NCI-H187 (cell line): ENCODE data around the gene KIAA0040.

Source experiments
- DNase-seq, 2 experiments: peaks; one replicate each; lab custom pipeline; 2025; lab: John Stamatoyannopoulos, UW

KIAA0040 gene

DNA sequence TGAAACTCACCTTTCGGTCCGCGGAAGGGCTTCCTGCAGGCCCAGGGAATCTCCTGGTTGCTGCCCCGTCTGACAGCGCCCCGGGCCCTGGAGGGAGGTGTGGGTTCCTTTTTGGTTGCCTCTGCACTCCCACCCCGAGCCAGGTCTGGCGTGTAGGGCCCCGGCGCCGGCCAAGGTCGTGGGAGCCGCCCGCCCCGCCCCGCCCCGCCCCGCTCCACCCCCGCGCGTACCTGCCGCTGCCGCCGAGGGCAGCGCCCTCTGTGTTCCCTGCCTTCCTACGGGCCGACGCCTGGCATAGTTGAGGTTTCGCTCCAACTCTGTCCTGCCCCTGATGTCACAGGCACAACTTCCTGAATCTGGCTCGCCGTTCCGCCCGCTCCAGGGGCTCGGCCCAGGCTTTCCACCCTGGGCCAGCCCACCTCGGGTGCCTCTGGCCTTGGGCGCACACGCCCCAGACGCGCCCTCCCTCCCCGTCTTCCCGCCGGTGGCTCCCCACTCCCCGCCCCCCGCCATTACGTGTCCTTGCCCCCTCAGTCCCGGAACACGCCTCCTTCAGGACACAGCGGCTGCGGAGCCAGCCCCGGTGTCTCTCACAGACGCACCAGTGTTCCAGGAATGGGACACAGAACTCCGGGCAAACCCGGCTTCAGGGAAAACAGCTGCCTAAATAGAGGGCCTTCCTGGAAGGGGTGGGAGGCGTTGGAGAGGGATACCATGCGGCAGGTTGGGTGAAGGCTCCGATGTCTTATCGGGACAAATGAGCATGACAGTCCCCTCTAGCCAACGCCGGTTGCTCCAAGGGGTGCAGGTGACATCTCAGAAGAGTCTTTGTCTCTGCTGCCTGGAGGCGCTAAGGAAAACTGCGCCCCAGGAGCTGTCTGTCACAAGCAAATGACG lies at the start of gene KIAA0040:
KIAA0040 (minus strand) TSS at position 147 of the 897 bp plus-strand sequence. CDS start 31,763 bp downstream, outside the sequence.
- no peak for DNase-seq

DNA sequence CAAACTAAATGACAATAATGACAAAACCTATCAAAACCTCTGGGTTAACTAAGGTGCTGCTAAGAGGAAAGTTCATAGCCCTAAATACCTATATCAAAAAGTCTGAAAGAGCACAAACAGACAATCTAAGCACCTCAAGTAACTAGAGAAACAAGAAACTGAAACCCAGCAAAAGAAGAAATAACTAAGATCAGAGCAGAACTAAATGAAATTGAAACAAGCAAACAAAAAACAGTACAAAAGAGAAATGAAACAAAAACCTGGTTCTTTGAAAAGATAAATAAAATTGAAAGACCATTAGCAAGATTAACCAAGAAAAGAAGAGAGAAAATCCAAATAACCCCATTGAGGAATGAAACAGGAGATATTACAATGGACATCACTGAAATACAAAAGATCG lies 44.8 kb upstream of the KIAA0040 start:
- DNase-seq = no peak

DNA sequence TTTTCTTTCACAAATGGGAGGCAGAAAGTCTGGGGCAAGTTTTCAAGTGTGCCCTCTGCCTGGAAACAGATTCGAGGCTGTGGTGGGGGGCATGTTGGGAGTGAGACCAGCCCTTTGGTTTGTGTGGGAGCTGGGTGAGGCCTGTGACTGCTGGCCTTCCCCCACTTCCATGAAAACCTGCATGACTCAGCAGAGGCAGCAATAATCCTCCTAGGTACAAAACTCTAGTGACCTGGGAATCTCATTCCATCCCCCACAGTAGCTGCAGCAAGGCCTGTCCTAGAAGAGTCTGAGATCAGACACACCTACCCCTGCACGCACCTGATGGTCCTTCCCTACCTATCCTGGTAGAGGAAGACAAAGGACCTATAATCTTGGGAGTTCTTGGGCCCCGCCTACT lies 42.1 kb upstream of the KIAA0040 start:
- DNase-seq = no peak

DNA sequence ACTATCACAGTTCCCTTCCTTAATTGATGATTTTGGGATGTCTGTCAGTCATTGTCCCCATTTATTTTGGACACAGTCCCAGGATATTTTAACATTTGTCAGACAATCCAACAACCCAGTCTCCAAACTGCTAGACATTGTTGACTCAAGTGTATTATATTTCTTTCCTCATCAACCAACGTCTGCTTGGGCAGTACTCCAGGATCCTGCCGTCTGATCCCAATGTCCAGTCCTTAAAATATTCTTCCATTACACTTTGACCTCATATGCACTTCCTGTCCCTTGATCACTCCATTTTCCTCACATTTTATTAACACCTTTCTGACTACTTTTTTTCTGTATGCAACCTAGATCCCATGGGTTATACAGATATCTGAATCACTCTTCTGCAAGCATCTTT lies 39.8 kb upstream of the KIAA0040 start:
- DNase-seq = no peak

DNA sequence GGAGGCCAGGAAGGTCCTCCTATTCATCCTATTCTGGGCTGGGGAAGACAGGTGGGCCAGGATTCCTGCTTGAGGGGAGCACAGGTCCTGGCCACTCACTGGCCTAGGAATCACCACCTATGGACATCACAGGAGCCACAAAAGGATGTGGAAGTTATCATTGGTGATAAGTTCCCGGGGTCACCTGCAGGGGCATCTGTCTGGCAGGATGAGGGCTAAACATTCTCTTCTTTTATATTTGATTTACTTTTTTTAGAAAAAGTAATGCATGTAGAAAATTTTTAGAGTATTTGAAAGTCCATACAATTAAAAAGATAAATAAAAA lies 33.2 kb upstream of the KIAA0040 start:
- no peak for DNase-seq

DNA sequence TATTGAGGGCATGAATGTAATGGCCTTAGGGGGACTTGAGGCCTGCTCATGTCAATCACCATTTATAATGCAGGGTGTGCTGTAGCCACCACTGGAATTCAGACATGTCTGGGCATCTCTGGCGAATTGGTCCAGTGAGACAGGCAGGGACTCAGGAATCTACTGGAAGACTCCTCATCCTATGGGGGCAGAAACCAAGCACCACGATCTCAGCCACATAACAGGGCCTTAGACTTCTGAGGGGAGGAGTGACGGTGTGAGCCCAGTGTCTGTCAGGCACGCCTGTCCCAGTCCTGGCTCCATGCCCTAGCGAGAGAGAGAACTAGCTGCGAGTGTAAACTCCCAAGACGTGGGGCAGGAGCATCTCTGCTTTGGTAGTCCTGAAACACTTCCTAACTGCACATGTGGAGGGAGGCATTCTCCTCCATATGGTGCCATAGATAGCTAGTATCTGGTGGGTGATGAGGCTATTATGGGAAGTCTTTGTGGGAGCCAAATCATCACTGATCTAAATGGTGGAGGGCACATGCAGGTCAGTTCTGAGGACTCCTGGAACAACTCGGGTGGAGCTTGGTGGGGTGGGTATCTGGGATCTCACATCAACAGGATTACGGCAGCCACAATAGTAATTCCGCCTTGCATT lies 29.8 kb upstream of the KIAA0040 start:
- DNase-seq = no peak

DNA sequence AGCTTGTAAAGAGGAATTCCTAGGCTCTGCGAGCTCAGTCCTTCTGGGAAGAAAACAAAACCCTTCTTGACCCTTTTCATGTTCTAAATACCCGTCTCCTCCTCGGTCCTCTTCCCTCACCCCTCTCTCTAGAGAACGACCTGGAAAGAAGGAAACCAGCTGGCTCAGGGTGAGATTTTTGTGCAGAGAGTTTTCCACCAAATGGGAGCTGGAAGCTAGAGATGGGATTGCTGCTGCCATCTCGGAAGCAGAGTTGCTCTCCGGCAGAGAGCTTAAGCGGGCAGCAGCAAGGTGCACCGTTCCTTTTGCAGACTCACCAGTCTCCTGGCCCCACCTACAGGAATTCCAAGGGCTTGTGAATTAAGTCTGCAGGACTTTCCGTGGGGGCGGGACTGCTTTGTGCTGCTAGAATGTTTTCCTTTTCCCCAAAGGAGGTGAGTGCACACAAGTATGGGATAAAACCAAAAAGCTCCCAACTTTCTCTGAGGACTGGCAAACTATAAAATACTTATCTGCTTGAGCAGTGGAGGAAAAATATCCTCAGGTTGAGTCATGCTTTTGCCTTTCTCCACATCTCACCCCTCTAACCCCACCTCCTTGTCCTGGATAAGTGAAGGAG lies 29.1 kb upstream of the KIAA0040 start:
- no peak for DNase-seq

DNA sequence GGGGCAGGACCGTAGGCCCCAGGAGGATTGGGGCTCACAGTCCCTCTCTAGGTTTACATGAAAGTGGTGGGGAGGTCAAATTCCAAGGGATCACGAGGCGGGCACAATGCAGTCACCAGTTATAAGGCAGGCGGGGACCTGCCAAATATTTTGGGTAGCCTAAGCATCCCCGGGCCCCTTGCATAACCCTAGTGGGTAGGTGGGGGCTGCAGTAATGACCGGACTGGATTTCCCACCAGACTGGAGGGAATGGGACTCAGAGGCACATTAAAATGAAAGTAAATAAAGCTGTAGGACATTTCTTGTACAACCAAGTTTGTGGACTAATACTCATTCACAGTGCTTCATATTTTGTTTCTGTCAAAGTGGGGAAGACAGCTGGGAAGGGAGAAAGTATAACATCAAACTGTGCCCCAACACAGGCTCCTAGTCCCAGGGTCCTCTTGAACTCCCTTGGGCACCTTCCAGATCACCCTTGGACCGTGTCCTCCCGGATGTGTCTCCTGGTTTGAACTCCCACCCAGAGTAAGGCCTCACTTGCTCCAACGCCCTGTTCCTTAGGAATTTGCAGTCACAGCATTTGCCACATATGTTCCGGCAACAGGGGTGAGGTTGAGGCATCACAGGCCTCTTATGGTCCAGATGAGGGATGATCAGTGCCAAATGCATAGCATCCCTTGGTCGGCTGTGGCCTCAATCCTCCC lies 28.4 kb upstream of the KIAA0040 start:
- DNase-seq = no peak

DNA sequence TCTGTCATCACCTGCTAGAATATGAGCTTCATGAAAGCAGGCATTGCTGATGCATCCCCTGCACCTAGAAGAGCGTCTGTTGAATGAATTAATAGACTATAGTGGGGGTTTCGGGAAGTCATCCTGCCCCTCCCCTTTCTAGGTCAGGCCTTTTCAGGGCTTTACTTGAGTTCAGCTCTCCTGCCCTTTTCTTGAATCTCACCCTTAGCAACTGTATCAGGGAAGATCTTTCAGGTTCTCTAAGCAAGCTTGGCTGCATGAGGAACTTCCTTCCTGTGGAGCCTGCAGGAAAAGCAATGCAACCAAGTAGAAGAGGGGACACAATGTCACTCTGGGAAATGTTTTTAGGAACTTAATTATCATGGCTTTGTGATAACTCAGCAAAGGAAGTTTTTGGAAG lies 27.2 kb upstream of the KIAA0040 start:
- no peak for DNase-seq

DNA sequence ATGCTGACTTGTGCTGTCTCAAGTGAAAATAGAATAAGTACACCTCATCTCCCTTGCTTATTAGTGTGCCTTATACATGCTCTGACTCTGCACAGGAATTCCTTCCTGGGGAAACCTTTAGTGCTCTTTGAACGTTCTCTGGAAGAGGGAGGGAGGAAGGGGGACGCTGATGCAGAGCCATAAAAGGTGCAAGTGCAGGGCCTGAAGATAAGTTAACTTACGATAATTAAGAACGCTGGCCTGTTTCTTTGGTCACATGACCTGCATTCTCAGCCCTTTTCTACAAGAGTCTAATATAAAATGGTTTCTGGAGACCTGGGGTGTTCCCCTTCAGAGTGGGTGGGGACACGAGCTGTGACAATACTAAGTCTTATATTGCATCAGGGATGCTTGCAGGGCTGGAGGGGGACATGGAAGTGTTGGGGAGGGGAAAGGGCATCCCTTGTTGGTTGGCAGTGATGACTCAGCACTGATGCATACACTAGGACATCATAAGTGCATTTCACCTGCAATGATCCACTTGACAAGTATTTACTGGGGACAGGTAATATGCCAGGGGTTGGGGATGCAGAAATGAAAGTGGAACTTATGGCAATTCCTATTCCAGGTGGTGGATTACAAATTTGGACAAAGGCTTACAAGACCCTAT lies 26.3 kb upstream of the KIAA0040 start:
- DNase-seq = no peak

DNA sequence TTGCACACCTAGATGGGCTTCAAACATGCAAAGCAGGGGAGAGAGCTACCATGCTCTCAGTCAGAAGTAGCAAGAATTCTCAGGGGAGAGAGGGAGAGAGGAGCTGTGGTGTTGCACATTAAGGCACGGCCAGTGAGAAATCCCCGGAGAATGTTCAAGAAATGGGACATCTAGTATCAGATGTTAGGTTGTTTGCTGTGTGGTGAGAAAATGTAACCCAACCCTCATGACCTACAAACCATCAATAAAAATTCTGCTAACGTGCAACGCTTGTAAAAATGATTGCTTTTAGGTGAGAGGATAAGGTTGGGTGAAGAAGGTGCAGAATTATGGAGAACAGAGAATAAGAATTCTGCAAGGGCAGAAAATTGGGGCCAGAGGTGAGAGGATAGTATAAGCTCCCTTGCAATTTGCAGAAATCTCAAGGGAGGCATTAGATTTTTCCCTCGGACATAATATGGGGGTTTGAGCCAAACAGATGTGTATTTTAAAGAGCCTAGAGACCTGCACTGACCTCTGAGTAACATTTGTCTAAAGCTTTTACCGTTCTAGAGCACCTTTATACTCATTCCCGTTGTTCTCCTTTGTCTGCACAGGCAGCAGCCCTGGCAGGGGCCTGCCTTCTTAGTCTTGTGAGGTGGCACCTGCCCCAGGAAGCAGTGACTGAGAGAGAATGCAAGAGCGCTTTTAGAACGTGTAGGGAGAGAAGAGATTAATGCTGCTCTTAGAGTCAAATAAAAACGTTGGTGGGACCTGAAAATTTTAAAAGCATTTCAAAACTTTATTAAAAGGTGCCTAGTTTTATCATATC lies 25.4 kb upstream of the KIAA0040 start:
- peak in 1 of 2 experiments; percentile 32 for DNase-seq

DNA sequence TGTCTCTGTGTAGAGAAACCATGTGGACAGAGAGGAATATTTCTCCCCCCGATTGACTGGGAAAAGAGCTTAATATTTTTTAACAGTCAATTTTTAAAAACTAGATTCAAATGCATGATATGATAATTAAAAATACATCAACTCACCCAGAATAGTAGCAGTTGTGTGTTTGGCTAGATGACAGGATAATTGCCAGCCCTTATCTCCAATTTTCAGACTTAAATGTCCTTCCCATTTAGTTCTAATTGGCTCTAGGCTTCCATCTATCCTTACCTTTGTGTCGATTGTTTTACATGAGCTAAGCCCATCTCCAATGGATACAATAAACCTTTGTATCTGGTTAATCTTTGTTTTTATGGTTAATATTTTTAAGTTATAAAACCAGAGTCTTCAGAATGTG lies 23.9 kb upstream of the KIAA0040 start:
- no peak for DNase-seq

DNA sequence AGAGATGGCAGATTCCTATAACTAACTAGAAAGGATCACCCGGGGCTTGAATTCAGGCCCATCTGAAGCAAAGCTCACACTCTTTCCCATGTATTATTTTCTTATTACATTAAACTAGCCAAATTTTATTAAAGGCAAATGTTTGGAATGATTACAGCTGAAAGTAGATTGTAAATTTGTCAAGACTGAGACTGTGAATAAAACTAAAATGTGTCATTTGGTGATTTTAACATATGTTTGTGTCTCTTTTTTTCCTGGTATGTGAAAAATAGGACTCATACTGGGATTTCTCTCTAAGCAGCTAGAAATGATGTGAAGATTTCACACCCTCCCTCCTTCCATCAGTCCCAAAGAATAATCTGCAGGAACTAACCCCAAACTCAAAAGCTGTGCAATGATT lies 19.1 kb upstream of the KIAA0040 start:
- no peak for DNase-seq

DNA sequence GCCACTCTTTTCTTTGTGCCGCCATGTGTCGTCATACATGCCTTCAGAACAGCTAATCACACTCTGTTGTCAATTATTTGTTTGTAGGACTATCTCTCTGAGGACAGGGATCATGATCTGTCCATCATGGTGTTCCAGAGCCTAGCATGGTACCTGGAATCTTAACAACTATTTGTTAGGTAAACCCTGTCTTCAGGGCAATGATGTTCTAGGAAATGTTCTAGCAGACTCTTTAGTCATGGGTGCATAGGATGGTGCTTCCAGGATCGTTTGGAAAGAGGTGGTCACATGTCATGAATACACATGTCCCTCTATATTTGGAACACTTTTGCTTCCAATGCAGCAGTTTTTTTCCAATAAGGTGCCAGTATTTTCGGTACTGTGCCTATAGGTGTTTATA lies 18.2 kb upstream of the KIAA0040 start:
- DNase-seq = no peak

DNA sequence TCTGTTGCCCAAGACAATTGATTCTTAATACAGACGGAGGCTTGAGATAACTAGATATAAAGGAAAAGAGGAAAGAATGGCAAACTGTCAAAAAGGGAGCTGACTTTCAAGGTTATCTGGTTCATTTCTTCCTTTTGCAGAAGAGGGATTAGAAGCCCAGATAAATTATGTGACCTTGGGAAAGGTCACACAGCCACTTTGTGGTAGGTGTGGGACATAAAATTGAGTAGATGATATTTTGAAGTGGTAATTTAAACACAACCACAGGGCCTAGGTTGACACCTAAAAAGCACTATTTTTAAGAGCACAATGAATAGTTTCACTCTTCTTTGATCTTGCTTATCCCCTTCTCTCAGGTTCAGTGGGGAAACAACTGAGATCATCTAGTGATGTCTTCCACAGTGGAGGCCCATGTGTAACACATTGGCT lies 16.9 kb upstream of the KIAA0040 start:
- no peak for DNase-seq

DNA sequence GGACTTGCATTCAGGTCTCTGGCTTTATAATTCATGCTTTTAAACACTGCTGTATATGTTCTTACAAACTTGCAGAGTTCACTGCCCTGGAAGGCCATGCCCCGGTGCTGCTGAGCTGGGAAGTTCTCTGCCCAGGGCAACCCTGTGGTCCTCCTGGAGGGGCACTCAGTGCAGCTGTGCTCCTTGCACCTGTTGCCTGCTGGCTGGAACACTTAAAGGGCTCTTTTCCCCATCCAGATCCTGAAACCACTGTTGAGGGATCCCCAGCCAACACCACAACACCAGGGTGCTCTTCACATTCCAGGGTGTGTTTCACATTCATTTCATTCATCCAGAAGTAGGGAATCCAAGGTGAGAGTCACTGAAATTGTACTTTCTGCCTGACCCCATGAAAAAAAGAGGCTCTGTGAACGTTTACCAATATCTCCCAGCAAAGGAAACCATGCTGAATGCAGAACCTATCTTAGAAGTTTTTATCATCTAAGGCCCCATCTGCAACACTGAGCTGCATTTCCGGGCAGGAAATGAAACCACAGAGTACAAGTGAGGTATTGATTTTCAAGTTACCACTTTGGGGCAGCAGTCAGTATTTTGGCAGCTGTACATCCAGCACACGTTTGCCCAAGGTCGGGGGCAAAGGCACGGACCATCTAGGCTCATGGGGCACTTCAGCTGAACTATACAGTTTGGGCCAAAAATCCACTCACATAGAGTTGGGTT lies 16.4 kb upstream of the KIAA0040 start:
- DNase-seq = peak in 1 of 2 experiments; percentile 32

DNA sequence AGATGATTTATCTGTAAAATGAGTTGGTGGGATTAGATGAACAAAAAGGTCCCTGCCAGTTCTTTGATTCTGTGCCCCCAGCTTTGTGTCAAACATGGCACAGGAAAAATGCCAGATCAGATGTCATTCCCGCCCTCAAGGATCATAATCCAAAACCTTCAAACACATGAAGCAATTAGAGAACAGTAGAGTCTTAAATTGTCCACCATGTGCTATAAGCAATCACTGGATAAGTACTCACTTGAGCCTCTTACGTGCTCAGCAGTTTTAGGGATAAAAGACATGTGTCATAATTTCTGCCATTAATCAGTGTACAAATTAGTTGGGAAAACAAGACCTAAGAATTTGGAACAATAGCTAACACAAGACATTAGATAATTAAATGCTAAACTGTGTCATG lies 15.4 kb upstream of the KIAA0040 start:
- peak; percentile 56 to 68 for DNase-seq

DNA sequence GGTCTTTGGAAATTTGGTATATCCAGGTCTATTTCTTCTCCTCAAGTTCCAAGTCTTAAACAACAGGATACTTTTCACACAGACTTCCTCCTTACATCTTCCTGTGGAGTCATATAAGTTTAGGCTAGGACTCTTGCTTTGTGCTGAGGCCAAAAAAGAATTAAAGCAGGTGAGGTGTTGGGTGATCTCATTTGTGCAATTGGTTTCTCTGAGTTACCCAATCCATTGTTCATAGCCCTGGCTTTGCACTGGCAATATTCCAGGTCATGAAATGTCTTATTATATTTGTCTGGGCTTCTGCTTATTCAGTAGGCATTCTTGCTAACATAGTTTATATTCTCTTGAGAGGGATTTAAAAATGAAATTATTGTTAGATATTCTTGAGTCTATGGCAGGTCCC lies 14.1 kb upstream of the KIAA0040 start:
- DNase-seq = no peak

DNA sequence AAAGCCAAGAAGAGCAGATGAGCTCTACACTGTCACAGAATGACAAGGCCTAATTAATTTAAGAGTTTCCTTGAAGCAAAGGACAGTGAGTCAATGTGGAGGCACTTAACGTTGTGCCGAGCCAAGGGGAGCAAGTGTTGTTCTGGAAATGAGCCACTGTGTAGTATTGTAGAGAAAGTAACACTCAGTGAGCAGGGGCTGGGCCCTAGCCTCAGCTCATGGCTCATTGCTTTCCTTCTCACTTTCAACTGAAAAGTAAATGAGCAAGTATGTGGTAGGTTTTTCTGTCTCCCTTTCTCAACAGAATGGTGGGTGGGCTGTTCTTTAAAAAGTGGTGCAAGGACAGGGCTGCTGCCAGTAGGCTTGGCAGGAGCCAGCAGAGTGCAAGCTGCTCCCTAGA lies 11.8 kb upstream of the KIAA0040 start:
- no peak for DNase-seq

DNA sequence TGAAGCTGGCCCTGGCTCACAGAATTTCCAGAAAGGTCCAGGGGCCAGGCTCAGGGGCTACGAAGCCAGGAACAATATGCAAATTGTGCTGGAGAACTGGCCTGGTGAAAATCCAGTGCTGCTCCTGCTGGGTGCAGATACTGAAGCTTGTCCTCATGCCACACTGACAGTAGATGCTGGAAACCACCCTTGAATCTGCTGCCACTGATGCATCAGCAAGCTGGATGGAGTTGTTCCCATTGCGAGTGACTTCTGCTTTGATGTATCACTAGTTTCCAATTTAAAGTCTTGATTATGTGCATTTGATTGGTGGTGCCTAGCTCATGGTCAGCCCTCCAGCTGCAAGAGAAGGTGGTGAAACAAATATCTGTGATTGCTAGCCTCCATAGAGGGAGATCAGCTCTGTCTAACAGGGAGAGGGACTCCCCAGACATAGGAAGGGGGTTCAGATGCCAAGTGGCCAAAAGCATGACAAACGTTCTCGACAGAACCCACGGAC lies 11.0 kb upstream of the KIAA0040 start:
- DNase-seq = no peak
